Measurements from ENCODE around the gene TRAPPC12.

The TRAPPC12 gene

DNA sequence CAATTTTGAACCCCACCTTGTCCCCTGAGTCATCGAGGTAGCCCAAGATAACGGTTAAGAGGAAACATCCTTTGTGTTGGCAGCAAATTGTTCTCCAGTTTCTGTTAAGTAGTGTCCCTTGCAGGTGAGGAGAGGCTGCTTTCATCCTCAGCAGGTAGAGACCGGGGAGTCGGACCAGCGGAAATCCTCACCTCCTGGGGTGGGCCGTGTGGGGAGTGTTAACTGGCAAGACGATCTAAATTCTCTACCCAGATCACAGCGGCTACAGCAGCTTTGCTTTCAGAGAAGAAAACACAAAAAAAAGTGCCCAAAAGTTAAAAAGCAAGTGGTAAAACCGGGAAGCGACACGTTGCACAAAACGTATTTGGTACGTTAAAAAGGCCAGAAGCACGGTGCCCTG lies 76.6 kb downstream of the TRAPPC12 start:
- H3K27ac Mint-ChIP-seq, result no peak overlapping the region

DNA sequence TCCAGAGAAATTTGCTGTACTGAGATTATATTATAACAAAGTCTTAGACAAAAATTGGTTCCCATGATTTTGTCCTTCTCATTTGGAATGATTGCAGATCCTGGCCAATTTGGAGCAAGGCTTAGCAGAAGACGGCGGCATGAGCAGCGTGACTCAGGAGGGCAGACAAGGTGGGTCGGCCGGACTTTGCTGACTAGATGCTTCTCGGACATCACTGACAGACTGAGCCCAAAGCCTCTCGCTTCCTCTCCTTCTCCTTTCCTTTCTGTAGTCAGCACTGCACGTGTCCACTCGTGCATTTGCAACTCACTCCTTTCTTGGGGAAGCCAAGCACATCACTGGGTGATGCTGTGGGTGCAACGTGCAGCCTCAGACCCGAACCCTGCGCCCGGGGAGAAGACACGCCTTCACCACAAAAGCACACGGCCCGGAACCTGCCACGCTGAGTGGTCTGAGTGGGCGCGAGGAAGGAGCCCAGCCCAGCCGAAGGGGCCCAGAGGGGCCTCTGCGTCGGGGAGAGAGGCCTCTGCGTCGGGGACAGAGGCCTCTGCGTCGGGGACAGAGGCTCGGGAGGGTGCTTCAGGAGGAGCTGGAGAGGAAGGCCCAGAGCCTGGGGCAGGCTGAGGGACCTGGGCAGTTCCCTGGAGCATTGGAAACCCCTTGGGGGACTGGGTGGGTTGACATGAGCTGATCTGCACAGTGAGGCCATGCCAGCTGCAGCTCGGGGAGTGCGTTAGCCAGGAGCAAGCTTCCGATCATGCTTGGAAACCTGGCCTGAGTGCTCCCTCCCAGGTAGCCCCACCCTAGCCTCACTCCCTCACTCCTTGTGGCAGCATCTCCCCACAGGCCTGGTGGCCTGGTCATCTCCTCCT lies 78.3 kb downstream of the TRAPPC12 start:
- no peak overlapping the region for H3K4me3 Mint-ChIP-seq
- H3K27me3 Mint-ChIP-seq (ENCODE audit: low read depth), result no peaks in the 10 kb centered on the region
- H3K9me3 Mint-ChIP-seq, result no peaks in the 10 kb centered on the region
- no peak overlapping the region for H3K27ac Mint-ChIP-seq
- peaks cover 14% of the 10 kb centered on the region for H3K36me3 Mint-ChIP-seq (ENCODE audit: low read depth)
- H3K4me1 Mint-ChIP-seq (ENCODE audit: low read depth), result peaks cover 3% of the 10 kb centered on the region

More for the DNA sequence above, 76.6 kb downstream of the TRAPPC12 start:
- Mint-ChIP-seq H3K36me3 (ENCODE audit: low read depth) (peaks cover 15% of the 10 kb centered on the region), H3K4me1 (ENCODE audit: low read depth) (no peaks in the 10 kb centered on the region), H3K4me3 (no peak overlapping the region), H3K9me3 (no peaks in the 10 kb centered on the region), H3K27me3 (ENCODE audit: low read depth) (no peaks in the 10 kb centered on the region)

DNA sequence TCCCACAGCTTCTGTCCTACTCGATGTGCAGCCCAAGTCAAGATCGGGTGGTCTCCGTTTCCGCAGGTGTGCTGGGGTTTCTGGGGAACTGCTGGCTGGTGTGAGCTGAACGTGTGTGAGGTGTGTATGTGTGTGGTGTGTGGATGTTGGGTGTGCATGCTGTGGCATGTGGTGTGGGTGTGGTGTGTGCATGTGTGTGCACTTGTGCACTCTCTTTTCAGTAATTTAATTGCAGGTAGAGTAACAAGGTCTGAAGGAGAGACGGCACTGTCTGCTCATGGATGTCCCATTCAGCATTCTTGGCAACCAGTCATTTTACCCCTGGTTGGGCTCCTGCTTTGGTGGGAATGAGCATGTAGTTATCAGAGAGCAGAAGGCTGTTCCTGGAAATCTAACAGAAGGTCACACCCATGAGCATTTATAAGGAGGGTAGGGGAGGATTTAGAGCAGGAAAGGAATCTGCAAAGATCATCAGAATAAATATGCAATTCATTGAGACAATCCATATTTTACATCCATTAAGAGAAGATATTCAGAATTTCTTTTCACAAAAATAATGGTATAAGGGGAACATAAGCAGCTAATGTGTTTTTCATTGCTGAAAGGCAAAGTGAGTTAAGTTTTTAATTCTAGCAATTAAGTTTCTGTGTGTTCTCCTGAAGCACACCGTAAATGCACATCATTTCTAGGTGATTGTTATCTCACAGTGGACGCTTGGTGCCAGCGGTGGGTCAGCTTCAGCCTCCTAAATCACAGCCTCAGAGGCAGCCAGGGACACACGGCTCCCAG lies 79.1 kb downstream of the TRAPPC12 start:
- H3K4me3 Mint-ChIP-seq, result no peak overlapping the region
- no peaks in the 10 kb centered on the region for H3K9me3 Mint-ChIP-seq
- H3K27me3 Mint-ChIP-seq (ENCODE audit: low read depth), result no peaks in the 10 kb centered on the region
- peak overlapping the region; percentile 45 for H3K27ac Mint-ChIP-seq
- peaks cover 3% of the 10 kb centered on the region for H3K4me1 Mint-ChIP-seq (ENCODE audit: low read depth)
- H3K36me3 Mint-ChIP-seq (ENCODE audit: low read depth), result peaks cover 14% of the 10 kb centered on the region

DNA sequence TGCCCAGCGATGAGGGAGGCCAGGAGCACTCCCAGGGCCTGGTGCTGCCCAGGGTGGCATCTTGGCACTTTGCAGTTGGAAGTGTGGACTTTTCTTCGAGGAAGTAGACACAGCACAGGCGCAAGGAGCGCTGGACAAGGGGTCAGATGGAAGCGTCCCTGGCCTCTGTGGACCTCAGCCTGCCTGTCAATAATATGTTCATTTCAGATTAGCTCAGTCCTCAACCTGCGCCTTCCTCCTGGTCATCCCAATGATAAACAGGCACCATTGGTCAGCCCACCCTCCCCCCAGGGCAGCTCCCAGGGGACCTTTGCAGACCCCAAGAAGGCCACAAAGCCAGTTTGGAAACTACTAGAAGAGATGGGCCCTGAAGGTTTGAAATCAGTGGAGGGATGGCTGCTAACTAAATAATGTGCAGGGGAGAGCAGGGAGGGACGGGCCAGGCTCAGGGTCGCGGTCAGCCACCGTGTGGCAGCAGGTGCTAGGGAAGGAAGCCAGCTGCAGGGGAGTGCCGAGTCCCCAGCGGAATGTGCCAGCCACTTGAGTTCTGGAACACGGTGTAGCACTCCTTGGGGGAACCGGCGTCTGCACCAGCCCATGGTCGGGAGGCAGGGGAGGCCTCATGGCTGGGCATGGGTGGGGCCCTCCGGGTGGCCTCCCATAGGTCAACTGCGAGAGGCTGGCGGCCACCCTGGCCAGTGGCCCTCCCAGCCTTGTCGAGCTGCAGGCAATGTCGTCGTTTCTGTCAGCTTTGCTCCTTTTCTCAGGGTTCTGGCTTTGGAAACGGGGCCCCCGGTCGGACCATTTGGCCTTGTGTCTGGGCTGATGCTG lies 79.9 kb downstream of the TRAPPC12 start:
- Mint-ChIP-seq H3K4me3 (no peak overlapping the region), H3K36me3 (ENCODE audit: low read depth) (peaks cover 14% of the 10 kb centered on the region), H3K9me3 (no peaks in the 10 kb centered on the region), H3K27ac (no peak overlapping the region), H3K27me3 (ENCODE audit: low read depth) (no peaks in the 10 kb centered on the region), H3K4me1 (ENCODE audit: low read depth) (peaks cover 3% of the 10 kb centered on the region)

DNA sequence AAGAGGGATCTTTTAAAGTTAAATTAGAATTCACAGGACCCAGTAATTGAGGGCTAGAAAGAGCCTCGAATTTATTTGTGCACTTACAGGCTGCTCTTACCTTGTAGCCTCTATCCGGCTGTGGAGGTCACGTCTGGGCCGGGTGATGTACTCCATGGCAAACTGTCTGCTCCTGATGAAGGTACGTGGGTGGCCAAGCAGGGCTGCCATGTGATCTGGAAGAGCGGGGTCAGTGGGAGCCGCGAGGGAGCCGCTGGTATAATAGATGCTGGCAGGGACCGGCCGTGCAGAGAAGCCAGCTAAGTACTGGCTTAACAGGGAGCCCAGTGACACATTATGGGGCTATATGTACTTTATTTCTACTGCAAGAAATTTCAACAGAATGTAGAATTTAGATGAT lies 80.7 kb downstream of the TRAPPC12 start:
- H3K4me1 Mint-ChIP-seq (ENCODE audit: low read depth), result peaks cover 3% of the 10 kb centered on the region
- no peak overlapping the region for H3K4me3 Mint-ChIP-seq
- no peak overlapping the region for H3K27ac Mint-ChIP-seq
- H3K9me3 Mint-ChIP-seq, result no peaks in the 10 kb centered on the region
- H3K27me3 Mint-ChIP-seq (ENCODE audit: low read depth), result no peaks in the 10 kb centered on the region
- peaks cover 14% of the 10 kb centered on the region for H3K36me3 Mint-ChIP-seq (ENCODE audit: low read depth)

DNA sequence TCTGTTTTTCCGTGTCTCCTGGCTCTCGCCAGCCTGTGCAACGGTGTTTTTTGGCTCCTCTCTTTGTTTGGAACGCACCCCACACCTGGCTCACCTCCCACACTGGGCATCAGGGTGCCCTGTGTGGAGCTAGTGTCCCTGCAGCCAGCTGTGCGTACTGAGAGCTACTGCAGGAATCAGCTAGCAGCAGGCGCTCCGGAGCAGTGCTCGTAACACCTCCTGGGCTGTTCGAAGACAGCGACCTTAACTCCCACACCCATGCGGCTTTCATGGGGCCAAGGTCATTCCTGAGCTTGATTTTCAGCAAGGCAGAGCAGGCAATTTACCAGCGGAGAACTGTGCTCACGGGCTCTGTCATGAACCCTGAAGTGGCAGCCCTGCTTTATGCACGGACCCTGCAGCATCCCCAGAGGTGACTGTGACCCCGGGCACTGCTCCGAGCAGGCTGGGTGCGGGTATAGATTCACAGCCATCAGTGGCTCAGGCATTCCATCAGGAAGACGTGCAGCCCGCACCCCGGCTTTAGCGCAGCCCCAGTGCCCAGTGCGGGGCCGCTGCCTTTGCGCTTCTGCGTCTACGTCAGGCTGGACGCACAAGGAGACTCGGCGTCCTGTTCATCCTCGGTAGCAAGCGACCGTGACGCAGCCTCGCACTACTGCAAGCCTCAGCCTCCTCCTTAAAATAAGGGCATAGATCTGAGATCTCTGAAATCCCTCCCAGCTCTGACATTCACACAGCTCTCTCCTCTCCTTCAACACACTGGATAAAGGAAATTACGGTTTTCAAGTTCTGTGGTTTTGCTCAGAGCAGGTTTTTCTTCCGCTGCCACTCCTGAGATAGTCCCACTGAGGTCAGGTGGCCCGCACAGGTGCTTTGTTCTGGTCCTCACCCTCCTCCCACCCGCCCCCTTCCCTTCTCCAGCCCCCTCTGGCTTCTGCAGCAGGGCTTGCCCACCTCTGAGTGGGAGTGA lies 81.6 kb downstream of the TRAPPC12 start:
- no peaks in the 10 kb centered on the region for H3K27me3 Mint-ChIP-seq (ENCODE audit: low read depth)
- no peak overlapping the region for H3K4me3 Mint-ChIP-seq
- no peak overlapping the region for H3K27ac Mint-ChIP-seq
- H3K36me3 Mint-ChIP-seq (ENCODE audit: low read depth), result peaks cover 10% of the 10 kb centered on the region
- no peaks in the 10 kb centered on the region for H3K9me3 Mint-ChIP-seq
- H3K4me1 Mint-ChIP-seq (ENCODE audit: low read depth), result peaks cover 3% of the 10 kb centered on the region

DNA sequence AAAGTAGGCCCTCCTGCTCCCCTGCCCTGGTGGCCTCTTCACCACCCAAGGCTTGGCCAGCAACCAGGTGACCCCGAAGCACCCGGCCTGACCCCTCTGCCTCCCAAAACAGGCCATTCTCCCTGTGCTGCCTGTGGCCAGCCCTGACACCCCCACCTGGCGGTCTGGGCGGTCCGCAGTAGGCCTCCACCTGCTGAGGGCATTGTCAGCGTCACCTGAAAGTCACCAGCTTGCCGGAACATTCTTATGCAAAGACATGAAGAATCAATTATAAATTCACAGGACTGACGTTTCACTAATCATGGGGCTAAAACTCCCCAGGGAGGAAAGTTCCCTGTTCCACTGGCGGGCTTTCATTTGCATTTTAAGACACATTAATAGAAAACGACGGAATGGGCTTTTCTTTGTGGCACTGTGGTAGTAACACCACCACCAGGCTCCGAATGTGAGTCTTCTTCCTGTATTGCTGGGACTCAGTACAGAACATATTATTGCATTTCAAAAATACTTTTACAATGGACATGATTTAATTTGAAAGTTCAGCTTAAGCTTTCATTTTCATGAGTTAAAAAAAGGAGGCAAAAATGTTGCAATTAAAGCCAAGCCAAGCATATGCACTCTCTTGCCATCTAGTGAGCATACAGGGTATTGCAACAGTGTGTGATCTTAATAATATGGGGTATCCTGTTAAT lies 82.5 kb downstream of the TRAPPC12 start:
- Mint-ChIP-seq H3K4me1 (ENCODE audit: low read depth) (peaks cover 3% of the 10 kb centered on the region), H3K4me3 (no peak overlapping the region), H3K36me3 (ENCODE audit: low read depth) (peaks cover 7% of the 10 kb centered on the region), H3K9me3 (no peaks in the 10 kb centered on the region), H3K27ac (no peak overlapping the region), H3K27me3 (ENCODE audit: low read depth) (no peaks in the 10 kb centered on the region)

DNA sequence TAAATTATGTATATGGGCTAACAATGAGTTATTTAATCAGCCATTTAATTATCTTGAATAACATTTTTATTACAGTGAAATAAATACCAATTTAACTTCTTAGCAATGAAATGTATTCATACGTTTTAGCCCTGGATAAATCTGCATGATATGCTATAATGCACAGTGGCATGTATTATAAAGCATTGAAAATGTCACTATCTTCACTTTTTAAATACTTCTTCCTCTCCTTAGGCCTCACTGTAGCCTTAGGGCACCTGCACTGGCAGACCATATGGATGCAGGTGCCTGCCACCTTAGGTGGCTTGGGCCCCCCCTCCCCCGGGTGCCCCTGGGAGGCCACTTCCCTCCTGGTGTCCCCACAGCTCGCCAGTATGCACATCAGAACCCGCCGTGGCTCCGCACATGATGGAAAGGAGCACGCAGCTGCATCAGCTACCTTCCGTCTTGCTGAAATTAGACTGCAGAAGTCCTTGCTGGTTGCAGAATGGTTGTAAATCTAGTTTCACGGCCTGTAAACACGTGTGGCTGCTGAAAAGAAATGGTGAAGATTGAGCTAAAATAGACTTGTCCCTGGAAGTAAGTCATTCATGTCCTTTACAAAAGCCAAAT lies 83.1 kb downstream of the TRAPPC12 start:
- H3K27me3 Mint-ChIP-seq (ENCODE audit: low read depth), result no peaks in the 10 kb centered on the region
- peaks cover 3% of the 10 kb centered on the region for H3K4me1 Mint-ChIP-seq (ENCODE audit: low read depth)
- no peak overlapping the region for H3K4me3 Mint-ChIP-seq
- H3K9me3 Mint-ChIP-seq, result no peaks in the 10 kb centered on the region
- H3K27ac Mint-ChIP-seq, result no peak overlapping the region
- H3K36me3 Mint-ChIP-seq (ENCODE audit: low read depth), result peaks cover 5% of the 10 kb centered on the region

DNA sequence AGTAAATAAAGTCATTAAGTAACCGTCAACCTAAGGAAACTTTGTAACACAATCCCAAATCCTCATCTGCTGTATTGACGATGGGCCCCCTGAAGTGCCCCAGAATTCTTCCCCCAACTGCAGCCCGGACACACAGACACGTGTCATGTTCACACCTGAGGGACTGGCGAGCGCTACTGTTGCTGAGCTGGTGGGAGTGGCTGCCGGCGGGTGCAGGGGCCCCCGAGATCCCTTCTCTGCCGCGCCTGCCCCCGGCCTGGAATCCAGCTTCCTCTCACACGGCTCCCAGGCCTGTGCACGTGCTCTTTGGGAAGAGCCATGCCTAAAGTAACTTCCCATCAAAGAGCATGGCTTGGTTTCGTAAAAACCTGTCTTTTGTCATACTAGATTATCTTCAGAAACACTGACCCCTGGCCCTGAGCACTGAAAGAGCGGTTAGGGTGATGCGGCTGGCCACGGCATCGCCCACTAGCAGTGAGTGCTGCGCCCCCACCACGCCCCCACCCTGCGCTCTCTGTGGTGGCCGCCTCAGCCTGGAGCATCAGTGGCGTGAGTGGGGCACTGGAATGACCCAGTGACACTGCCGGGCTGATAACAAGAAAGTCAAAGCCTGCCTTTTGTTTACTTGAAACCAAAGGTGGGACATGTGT lies 83.8 kb downstream of the TRAPPC12 start:
- no peak overlapping the region for H3K27ac Mint-ChIP-seq
- H3K36me3 Mint-ChIP-seq (ENCODE audit: low read depth), result peaks cover 10% of the 10 kb centered on the region
- no peaks in the 10 kb centered on the region for H3K27me3 Mint-ChIP-seq (ENCODE audit: low read depth)
- no peaks in the 10 kb centered on the region for H3K9me3 Mint-ChIP-seq
- peaks cover 3% of the 10 kb centered on the region for H3K4me1 Mint-ChIP-seq (ENCODE audit: low read depth)
- no peak overlapping the region for H3K4me3 Mint-ChIP-seq

DNA sequence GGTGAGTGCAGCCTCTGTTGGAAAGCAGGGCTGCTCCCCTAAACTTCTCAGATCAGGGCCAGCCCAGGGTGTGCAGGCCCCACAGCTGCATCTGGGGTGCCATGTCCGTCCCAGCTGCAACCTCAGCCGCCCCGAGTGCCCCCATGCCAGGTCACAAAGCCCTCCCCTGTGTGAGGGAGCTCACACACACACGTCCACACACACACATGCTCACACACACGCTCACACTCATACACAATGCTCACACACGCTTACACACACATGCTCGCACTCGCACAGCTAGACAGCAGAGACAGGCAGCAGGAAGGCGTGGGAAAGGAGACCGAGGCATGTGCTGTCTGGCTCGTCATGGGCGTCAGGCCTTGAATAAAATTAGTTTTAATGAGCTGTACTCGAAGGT lies 84.5 kb downstream of the TRAPPC12 start:
- H3K4me1 Mint-ChIP-seq (ENCODE audit: low read depth), result peaks cover 3% of the 10 kb centered on the region
- no peak overlapping the region for H3K27ac Mint-ChIP-seq
- peaks cover 11% of the 10 kb centered on the region for H3K36me3 Mint-ChIP-seq (ENCODE audit: low read depth)

DNA sequence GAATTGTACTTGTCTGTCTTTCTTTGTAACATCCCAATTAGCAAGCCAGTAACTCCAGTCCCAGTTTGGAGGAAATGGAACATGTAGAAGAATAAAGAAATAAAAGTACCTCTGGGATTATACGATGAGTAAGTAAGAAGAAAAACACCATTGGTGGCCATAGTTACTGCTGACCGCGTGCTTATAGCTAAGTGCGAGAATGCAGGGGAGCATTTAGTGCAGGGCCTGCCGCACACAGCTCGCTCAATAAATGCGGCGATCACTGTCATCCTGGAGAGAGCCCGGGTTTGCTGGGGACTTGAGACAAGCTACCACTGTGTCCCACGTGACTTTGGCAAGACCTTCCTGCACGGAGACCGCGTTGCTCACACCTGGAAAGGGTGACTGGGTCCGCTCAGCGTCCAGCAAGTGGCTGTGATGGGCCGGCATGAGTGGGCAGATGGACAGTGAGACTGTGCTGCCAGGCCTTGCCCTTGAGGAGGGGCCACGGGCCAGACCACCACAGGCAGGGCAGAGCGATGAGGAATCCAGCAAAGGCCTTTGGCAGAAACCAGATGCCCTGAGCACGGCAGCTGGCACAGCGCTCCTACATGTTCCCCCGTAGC lies 85.0 kb downstream of the TRAPPC12 start:
- Mint-ChIP-seq H3K27ac (no peak overlapping the region), H3K9me3 (no peaks in the 10 kb centered on the region), H3K27me3 (ENCODE audit: low read depth) (no peaks in the 10 kb centered on the region), H3K4me3 (no peak overlapping the region), H3K4me1 (ENCODE audit: low read depth) (peaks cover 3% of the 10 kb centered on the region), H3K36me3 (ENCODE audit: low read depth) (peaks cover 11% of the 10 kb centered on the region)

More for the DNA sequence above, 84.5 kb downstream of the TRAPPC12 start:
- Mint-ChIP-seq H3K9me3 (no peaks in the 10 kb centered on the region), H3K4me3 (no peak overlapping the region), H3K27me3 (ENCODE audit: low read depth) (no peaks in the 10 kb centered on the region)

DNA sequence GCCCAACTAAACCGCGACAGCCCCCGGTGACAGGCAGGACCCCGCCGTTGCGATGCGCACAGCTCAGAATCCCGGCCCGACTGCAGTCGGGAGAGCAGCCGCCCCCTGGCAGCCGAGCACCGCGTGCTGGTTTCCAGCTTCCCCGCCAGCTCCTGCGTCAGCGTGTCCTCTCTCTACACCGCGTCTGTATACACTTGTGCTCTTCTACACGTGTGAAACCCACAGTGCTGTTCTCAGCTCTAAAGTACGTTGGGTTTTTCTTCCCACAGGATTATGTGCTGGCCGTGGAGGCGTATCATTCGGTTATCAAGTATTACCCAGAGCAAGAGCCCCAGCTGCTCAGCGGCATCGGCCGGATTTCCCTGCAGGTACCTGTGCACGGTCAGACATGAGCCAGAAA lies 85.8 kb downstream of the TRAPPC12 start:
- no peaks in the 10 kb centered on the region for H3K9me3 Mint-ChIP-seq
- peaks cover 14% of the 10 kb centered on the region for H3K36me3 Mint-ChIP-seq (ENCODE audit: low read depth)
- no peak overlapping the region for H3K27ac Mint-ChIP-seq
- H3K4me1 Mint-ChIP-seq (ENCODE audit: low read depth), result peaks cover 3% of the 10 kb centered on the region
- no peak overlapping the region for H3K4me3 Mint-ChIP-seq
- no peaks in the 10 kb centered on the region for H3K27me3 Mint-ChIP-seq (ENCODE audit: low read depth)
